ENCODE data around the gene FHIT. TPM values are rescaled to one million over a fixed set of nuclear protein-coding genes. Genes with fewer than 3 reads are reported as not detected.
"Not testable (repeated sequence)": the region's sequence is repeated elsewhere in the genome, so short reads cannot be mapped to it uniquely, and the experiment has no call there.

Gene FHIT
- total RNA-seq, 4 donors from 2014 or later: 3.5 to 17.0 (median 16.7) TPM

- H3K9me3 ChIP-seq: no peaks in the 10 kb centered on the region
- DNase-seq: no peak
- H3K27ac ChIP-seq: no peak overlapping the region
- no peaks in the 10 kb centered on the region for H3K27me3 ChIP-seq
- no peaks in the 10 kb centered on the region for H3K4me1 ChIP-seq
- TF ChIP-seq POLR2A (IDR thresholded peaks at IDR 0.05): no peak
- TF ChIP-seq, protein P1, sequence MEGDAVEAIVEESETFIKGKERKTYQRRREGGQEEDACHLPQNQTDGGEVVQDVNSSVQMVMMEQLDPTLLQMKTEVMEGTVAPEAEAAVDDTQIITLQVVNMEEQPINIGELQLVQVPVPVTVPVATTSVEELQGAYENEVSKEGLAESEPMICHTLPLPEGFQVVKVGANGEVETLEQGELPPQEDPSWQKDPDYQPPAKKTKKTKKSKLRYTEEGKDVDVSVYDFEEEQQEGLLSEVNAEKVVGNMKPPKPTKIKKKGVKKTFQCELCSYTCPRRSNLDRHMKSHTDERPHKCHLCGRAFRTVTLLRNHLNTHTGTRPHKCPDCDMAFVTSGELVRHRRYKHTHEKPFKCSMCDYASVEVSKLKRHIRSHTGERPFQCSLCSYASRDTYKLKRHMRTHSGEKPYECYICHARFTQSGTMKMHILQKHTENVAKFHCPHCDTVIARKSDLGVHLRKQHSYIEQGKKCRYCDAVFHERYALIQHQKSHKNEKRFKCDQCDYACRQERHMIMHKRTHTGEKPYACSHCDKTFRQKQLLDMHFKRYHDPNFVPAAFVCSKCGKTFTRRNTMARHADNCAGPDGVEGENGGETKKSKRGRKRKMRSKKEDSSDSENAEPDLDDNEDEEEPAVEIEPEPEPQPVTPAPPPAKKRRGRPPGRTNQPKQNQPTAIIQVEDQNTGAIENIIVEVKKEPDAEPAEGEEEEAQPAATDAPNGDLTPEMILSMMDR (IDR thresholded peaks at IDR 0.05): no peak
- no peak overlapping the region for H3K4me3 ChIP-seq
- no peaks in the 10 kb centered on the region for H3K36me3 ChIP-seq
These were observed 198.4 kb downstream of the FHIT start for GRCh38 chr3:61052851-61053250.

DNA sequence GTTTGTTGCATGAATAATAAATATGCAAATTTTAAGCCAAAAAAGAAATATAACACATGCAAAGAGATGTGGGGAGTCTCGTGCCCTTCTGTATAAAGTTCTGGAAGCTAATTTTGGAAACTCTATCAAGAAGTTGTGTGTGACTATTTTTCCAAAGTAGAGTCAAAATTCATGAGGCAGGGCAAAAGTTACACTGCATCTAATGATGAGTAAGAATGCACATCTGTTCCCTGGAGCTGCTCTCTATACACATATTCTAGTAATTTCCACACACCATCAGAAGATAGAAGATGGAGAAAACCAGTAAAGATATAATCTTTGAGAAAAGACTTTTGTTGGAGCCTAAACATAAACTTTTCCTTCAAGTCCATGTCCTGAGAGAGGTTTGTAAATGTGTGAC lies 199.6 kb downstream of the FHIT start:
- no peaks in the 10 kb centered on the region for H3K27me3 ChIP-seq
- no peaks in the 10 kb centered on the region for H3K36me3 ChIP-seq
- no peak for DNase-seq
- H3K4me3 ChIP-seq: no peak overlapping the region
- no peaks in the 10 kb centered on the region for H3K4me1 ChIP-seq
- H3K27ac ChIP-seq: no peak overlapping the region
- no peak for TF ChIP-seq POLR2A (IDR thresholded peaks at IDR 0.05)
- H3K9me3 ChIP-seq: no peaks in the 10 kb centered on the region

GRCh38 chr3:61045169-61045568 lies 206.1 kb downstream of the FHIT start:
- H3K27me3 ChIP-seq, DNase-seq, H3K4me3 ChIP-seq, H3K9me3 ChIP-seq, H3K36me3 ChIP-seq, H3K27ac ChIP-seq, H3K4me1 ChIP-seq: not testable (repeated sequence)

GRCh38 chr3:61043156-61043555 lies 208.1 kb downstream of the FHIT start:
- Histone ChIP-seq H3K27me3 (no peaks in the 10 kb centered on the region), H3K4me3 (no peak overlapping the region), H3K27ac (no peak overlapping the region), H3K4me1 (no peaks in the 10 kb centered on the region), H3K36me3 (no peaks in the 10 kb centered on the region), H3K9me3 (peaks cover 0 to 5% (median 0%) of the 10 kb centered on the region in 4 donors)
- TF ChIP-seq, protein P1 (IDR thresholded peaks at IDR 0.05): no peak
- no peak for TF ChIP-seq POLR2A (IDR thresholded peaks at IDR 0.05)
- DNase-seq: no peak

DNA sequence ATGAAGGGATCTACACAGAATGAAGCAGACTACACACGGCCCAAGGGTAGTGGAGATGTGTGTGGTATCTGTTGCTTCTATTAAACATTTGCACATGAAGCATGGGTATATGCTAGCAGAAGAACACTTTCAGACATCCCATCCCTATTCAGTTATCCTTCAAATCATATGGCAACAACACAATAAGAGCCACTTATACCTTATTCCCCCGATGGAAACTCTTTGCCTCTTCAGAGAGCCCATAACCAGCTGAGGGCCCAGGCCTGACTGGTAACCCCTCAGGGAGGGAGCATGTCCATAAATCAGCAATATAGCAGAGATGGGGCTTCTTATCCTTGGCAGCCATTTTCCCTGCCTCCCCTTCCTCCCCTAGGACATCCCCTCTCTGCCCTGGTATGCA lies 210.6 kb downstream of the FHIT start:
- Histone ChIP-seq H3K4me3 (no peak overlapping the region), H3K4me1 (no peaks in the 10 kb centered on the region), H3K9me3 (peaks cover 0 to 5% (median 0%) of the 10 kb centered on the region in 4 donors), H3K27ac (no peak overlapping the region), H3K36me3 (no peaks in the 10 kb centered on the region), H3K27me3 (no peaks in the 10 kb centered on the region)
- TF ChIP-seq POLR2A (IDR thresholded peaks at IDR 0.05): no peak
- TF ChIP-seq, protein P1 (IDR thresholded peaks at IDR 0.05): no peak
- DNase-seq: no peak

GRCh38 chr3:61035573-61035972 lies 215.7 kb downstream of the FHIT start:
- no peaks in the 10 kb centered on the region for H3K9me3 ChIP-seq
- no peaks in the 10 kb centered on the region for H3K4me1 ChIP-seq
- H3K36me3 ChIP-seq: no peaks in the 10 kb centered on the region
- H3K4me3 ChIP-seq: no peak overlapping the region
- no peak for DNase-seq
- no peak overlapping the region for H3K27ac ChIP-seq
- TF ChIP-seq POLR2A (IDR thresholded peaks at IDR 0.05): no peak
- TF ChIP-seq, protein P1 (IDR thresholded peaks at IDR 0.05): no peak
- no peaks in the 10 kb centered on the region for H3K27me3 ChIP-seq

- DNase-seq: no peak
- no peak overlapping the region for H3K4me3 ChIP-seq
- no peak for TF ChIP-seq POLR2A (IDR thresholded peaks at IDR 0.05)
- TF ChIP-seq, protein P1 (IDR thresholded peaks at IDR 0.05): no peak
- H3K27me3 ChIP-seq: no peaks in the 10 kb centered on the region
- H3K9me3 ChIP-seq: no peaks in the 10 kb centered on the region
- H3K4me1 ChIP-seq: no peaks in the 10 kb centered on the region
- no peaks in the 10 kb centered on the region for H3K36me3 ChIP-seq
- H3K27ac ChIP-seq: no peak overlapping the region
These were observed 218.3 kb downstream of the FHIT start for GRCh38 chr3:61032991-61033390.

Measured in Peyer's patch (tissue), 4 donors.